IMR-90 (cell line): Measurements from ENCODE around the gene USP7. TPM values are rescaled to one million over a fixed set of nuclear protein-coding genes. Genes with fewer than 3 reads are reported as not detected.

Source experiments
- ATAC-seq: fragments of 200-7000 bp; cut with Tn5 transposase; 2 replicates; pipeline ENCODE4 v1.9.1; 2020; ENCODE audit warnings: low read depth, mild to moderate bottlenecking, moderate library complexity
- BruUV-seq: library from RNA; stranded (reverse); fragments of 400-500 nt; replicated peaks from 2 replicates; lab custom pipeline; 2021; lab: Mats Ljungman, UMichigan
- CTCF ChIA-PET: fragments of 300-600 bp; formaldehyde crosslinking; extraction: SDS; loops from one replicate; lab custom pipeline; 2021; ENCODE audit warnings: antibody characterized with exemption; lab: Yijun Ruan, JAX
- POLR2A ChIA-PET: fragments of 300-600 bp; sonication (Branson Sonifier 250); formaldehyde crosslinking; loops from one replicate; lab custom pipeline; 2022; ENCODE audit warnings: antibody characterized with exemption; ENCODE audit not compliant: unreplicated experiment; lab: Charles Lee
- DNase-seq: peaks from one replicate; pipeline ENCODE4 v3.0.0; 2013
- H2AFZ ChIP-seq: replicated peaks from 2 replicates; pipeline ENCODE3; 2013; ENCODE audit warnings: low read length, mild to moderate bottlenecking; ENCODE audit not compliant: poor library complexity
- H2AK5ac ChIP-seq: 2 replicates; pipeline ENCODE4 v1.6.1; 2013; ENCODE audit warnings: low read depth, low read length, inconsistent platforms
- H2AK9ac ChIP-seq: replicated peaks from 2 replicates; pipeline ENCODE3; 2013; ENCODE audit warnings: mild to moderate bottlenecking, low read depth, low read length, moderate library complexity; ENCODE audit not compliant: poor library complexity
- H2BK120ac ChIP-seq: 2 replicates; pipeline ENCODE4 v1.6.1; 2013; ENCODE audit warnings: low read depth, low read length, inconsistent platforms
- H2BK15ac ChIP-seq: 3 replicates; pipeline ENCODE4 v1.6.1; 2013; ENCODE audit warnings: low read depth, low read length, inconsistent platforms
- H2BK20ac ChIP-seq: 2 replicates; pipeline ENCODE4 v1.6.1; 2013; ENCODE audit warnings: low read depth, mild to moderate bottlenecking, inconsistent platforms, low read length, moderate library complexity
- H2BK5ac ChIP-seq: 2 replicates; pipeline ENCODE4 v1.6.1; 2013; ENCODE audit warnings: mild to moderate bottlenecking, low read depth, low read length, inconsistent platforms; ENCODE audit not compliant: poor library complexity, severe bottlenecking
- H3K14ac ChIP-seq: replicated peaks from 2 replicates; pipeline ENCODE4 v1.6.1; 2013; ENCODE audit warnings: low read depth, low read length, inconsistent platforms
- H3K18ac ChIP-seq: 2 replicates; pipeline ENCODE4 v1.6.1; 2013; ENCODE audit warnings: low read depth, low read length, control low read depth
- H3K23ac ChIP-seq: 2 replicates; pipeline ENCODE4 v1.6.1; 2013; ENCODE audit warnings: low read depth, low read length, inconsistent platforms
- H3K27ac ChIP-seq: 2 replicates; pipeline ENCODE4 v1.5.1; 2013; ENCODE audit warnings: mild to moderate bottlenecking, control low read depth, low read length; ENCODE audit not compliant: insufficient read depth
- H3K27me3 ChIP-seq: 2 replicates; pipeline ENCODE4 v1.6.1; 2013; ENCODE audit warnings: low read length; ENCODE audit not compliant: control insufficient read depth, insufficient read depth
- H3K36me3 ChIP-seq: 2 replicates; pipeline ENCODE4 v1.6.1; 2013; ENCODE audit warnings: low read length, mixed read lengths; ENCODE audit not compliant: control insufficient read depth, insufficient read depth
- H3K4ac ChIP-seq: 2 replicates; pipeline ENCODE4 v1.6.1; 2013; ENCODE audit warnings: low read depth, low read length, inconsistent platforms
- H3K4me1 ChIP-seq: 2 replicates; pipeline ENCODE4 v1.6.1; 2013; ENCODE audit warnings: low read length, mixed read lengths; ENCODE audit not compliant: control insufficient read depth, insufficient read depth
- H3K4me2 ChIP-seq: 2 replicates; pipeline ENCODE4 v1.6.1; 2013; ENCODE audit warnings: low read depth, mild to moderate bottlenecking, control low read depth, low read length, moderate library complexity
- H3K4me3 ChIP-seq: 2 replicates; pipeline ENCODE4 v1.5.1; 2013; ENCODE audit warnings: low read depth, mild to moderate bottlenecking, control low read depth, low read length, moderate library complexity; ENCODE audit not compliant: insufficient read depth
- H3K56ac ChIP-seq: 2 replicates; pipeline ENCODE4 v1.6.1; 2013; ENCODE audit warnings: low read length, inconsistent platforms; ENCODE audit not compliant: insufficient read depth; ENCODE audit errors: extremely low read depth
- H3K79me1 ChIP-seq, 2 experiments: 2 replicates each; pipeline ENCODE4 v1.6.1; 2013; ENCODE audit warnings: low read length in 2 of 2, inconsistent platforms in 1 of 2, low read depth in 1 of 2
- H3K9ac ChIP-seq: 2 replicates; pipeline ENCODE4 v1.6.1; 2013; ENCODE audit warnings: low read depth, low read length, control low read depth
- H3K9me1 ChIP-seq: 2 replicates; pipeline ENCODE4 v1.6.1; 2013; ENCODE audit warnings: low read length, inconsistent platforms; ENCODE audit not compliant: insufficient read depth
- H3K9me3 ChIP-seq: 2 replicates; pipeline ENCODE4 v1.6.1; 2013; ENCODE audit warnings: low read length; ENCODE audit not compliant: control insufficient read depth, insufficient read depth
- H4K20me1 ChIP-seq: 2 replicates; pipeline ENCODE4 v1.6.1; 2013; ENCODE audit warnings: low read length, inconsistent platforms; ENCODE audit not compliant: insufficient read depth
- H4K5ac ChIP-seq: 2 replicates; pipeline ENCODE4 v1.6.1; 2013; ENCODE audit warnings: mild to moderate bottlenecking, low read depth, low read length, control low read depth
- H4K8ac ChIP-seq, 2 experiments: 2 replicates each; pipeline ENCODE4 v1.6.1; 2013; ENCODE audit warnings: low read depth in 2 of 2, low read length in 2 of 2, control low read depth in 1 of 2, inconsistent platforms in 1 of 2
- H4K91ac ChIP-seq: 2 replicates; pipeline ENCODE4 v1.6.1; 2013; ENCODE audit warnings: low read depth, low read length, inconsistent platforms; ENCODE audit not compliant: insufficient read depth
- MAFK ChIP-seq: IDR thresholded peaks from 2 replicates; pipeline ENCODE4 v1.6.1; 2012; ENCODE audit warnings: low read depth, low read length, improper control_type of control experiment
- USF2 ChIP-seq: fragments of 150-350 bp; IDR thresholded peaks from 2 replicates; pipeline ENCODE4 v1.6.1; 2017; ENCODE audit warnings: mild to moderate bottlenecking, antibody characterized with exemption, low read length, low read depth
- WGBS, 2 experiments: methylation state at CpG; one replicate each; pipeline versions ENCODE4 v1.1.5 to v1.1.7; 2013; ENCODE audit warnings: missing lambda C conversion rate in 2 of 2; ENCODE audit not compliant: insufficient read length in 1 of 2; ENCODE audit errors: extremely low coverage in 2 of 2; 5-methylcytosine and 5-hydroxymethylcytosine counted together
- dilution Hi-C: fragments of 300-500 bp; cut with HindIII; formaldehyde crosslinking; loops from one replicate; pipeline ENCODE4 v1.14.3; 2018; ENCODE audit warnings: low sequenced_read_pairs; ENCODE audit not compliant: unreplicated experiment
- in situ Hi-C: fragments of 300-500 bp; cut with MboI; formaldehyde crosslinking; loops from 3 replicates; pipeline ENCODE4 v1.14.3; 2019; ENCODE audit warnings: low sequenced_read_pairs, inconsistent platforms, mixed read lengths
- intact Hi-C: fragments of 100-400 bp; cut with micrococcal nuclease; formaldehyde crosslinking; loops from 2 replicates; pipeline ENCODE4 v1.10.0; 2022
- polyA plus RNA-seq, 3 experiments: library from polyadenylated mRNA; depleted of rRNA; stranded (reverse); fragments of >200 nt; gene quantifications; 2 replicates each; pipeline ENCODE4 v1.2.3, GENCODE V29; 2012; ENCODE audit warnings: low replicate concordance in 1 of 3
- total RNA-seq: library from RNA; depleted of rRNA; stranded (reverse); fragments of >200 nt; gene quantifications from 2 replicates; pipeline ENCODE4 v1.2.3, GENCODE V29; 2012

Gene USP7
- total and polyA plus RNA-seq, 2 of the 4 experiments (the other 2 are of a cell fraction), result 17.8 to 28.3 TPM

GRCh38 chr16:8962393-8963009 is 1.2 kb downstream of the USP7 start:
- H2AK5ac ChIP-seq, result peak overlapping the region; percentile 13; the same call in 1 of the 2 replicates
- H3K23ac ChIP-seq, result peak overlapping the region; percentile 29
- H3K4me1 ChIP-seq, result peaks cover 29% of the 10 kb centered on the region
- no peak for DNase-seq
- H3K9ac ChIP-seq, result peak overlapping the region; percentile 76
- H3K4me2 ChIP-seq, result peak overlapping the region; percentile 99
- ATAC-seq, result no peak
- WGBS, 2 experiments, result 0% methylated on average over 24 of the region's 50 CpGs; no CpG with 5 or more reads in 1 of the 2 experiments
- in situ Hi-C loops (loop anchor here (10.0 kb wide), 1 partner anchor 132 kb away; the partner anchor contains the start of gene HAPSTR1), dilution Hi-C loops (no loop called here), intact Hi-C loops (loop anchor here (1.0 to 5.0 kb wide), 5 partner anchors 12 to 145 kb away; partner anchors contain the start of gene HAPSTR1)
- H3K56ac ChIP-seq, result peak overlapping the region; percentile 8; the same call in 1 of the 2 replicates
- H3K4ac ChIP-seq, result peak overlapping the region; percentile 19; the same call in 1 of the 2 replicates
- H3K36me3 ChIP-seq, result no peaks in the 10 kb centered on the region
- H3K4me3 ChIP-seq, result peak overlapping the region; percentile 72
- peaks cover 53% of the 10 kb centered on the region for H4K20me1 ChIP-seq
- TF ChIP-seq MAFK, result peak; percentile 32; the same call in 1 of the 2 replicates
- TF ChIP-seq USF2, result no peak
- peaks cover 0 to 47% of the 10 kb centered on the region in 2 experiments; a peak in 2 of 4 replicates for H3K79me1 ChIP-seq
- H3K27ac ChIP-seq, result peak overlapping the region; percentile 12; the same call in 1 of the 2 replicates
- H3K9me3 ChIP-seq, result no peaks in the 10 kb centered on the region
- no peak overlapping the region for H4K8ac ChIP-seq
- POLR2A ChIA-PET, result no interaction called here
- CTCF ChIA-PET, result no interaction called here
- peaks cover 28% of the 10 kb centered on the region for H3K9me1 ChIP-seq
- H2BK120ac ChIP-seq, result no peak overlapping the region
- H3K18ac ChIP-seq, result no peak overlapping the region
- no peak overlapping the region for H2BK20ac ChIP-seq
- no peak overlapping the region for H4K5ac ChIP-seq
- no peak overlapping the region for H2BK5ac ChIP-seq
- peak overlapping the region; percentile 28 for H2AFZ ChIP-seq
- H2AK9ac ChIP-seq, result peak overlapping the region; percentile 87
- H2BK15ac ChIP-seq, result no peak overlapping the region
- no peak overlapping the region for H4K91ac ChIP-seq
- H3K14ac ChIP-seq, result 0 out of 2 replicates have a peak overlapping the region, but pooled peaks have one; percentile 1
- BruUV-seq, result no TSS peak
- no peaks in the 10 kb centered on the region for H3K27me3 ChIP-seq
